ENCODE data around the gene FAM114A2. TPM values are rescaled to one million over a fixed set of nuclear protein-coding genes. Genes with fewer than 3 reads are reported as not detected.

The FAM114A2 gene
- total RNA-seq, 2 experiments from 2014 or later: 16.5 to 33.2 TPM

DNA sequence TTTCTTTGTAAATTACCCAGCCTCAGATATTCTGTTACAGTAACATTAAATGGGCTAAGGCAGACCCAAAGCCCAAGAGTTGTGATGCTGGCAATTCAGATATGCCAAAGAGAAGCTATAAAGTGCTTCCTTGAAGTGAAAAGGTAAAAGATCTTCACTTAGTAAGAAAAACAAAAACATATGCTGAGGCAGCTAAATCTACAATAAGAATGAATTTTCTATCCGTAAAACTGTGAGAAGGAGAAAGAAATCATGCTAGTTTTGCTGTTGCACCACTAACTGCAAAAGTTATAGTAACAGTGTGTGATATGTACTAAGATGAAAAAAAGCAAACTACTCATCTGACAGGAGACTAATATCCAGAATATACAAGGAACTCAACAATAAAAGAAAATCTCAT lies 39.9 kb downstream of the FAM114A2 start:
- no peaks in the 10 kb centered on the region for H4K20me1 ChIP-seq (ENCODE audit: insufficient read depth, low read length)
- no peak overlapping the region for H3K4me2 ChIP-seq (ENCODE audit: low read length)
- intact Hi-C loops (cut with micrococcal nuclease; ENCODE audit: unreplicated experiment): no loop called here
- H3K36me3 ChIP-seq (ENCODE audit: insufficient read depth, low read length): peaks cover 26% of the 10 kb centered on the region
- BruUV-seq (replicated peaks): no TSS peak
- H3K4me3 ChIP-seq (ENCODE audit: low read depth, low read length, poor library complexity, severe bottlenecking): no peak overlapping the region
- no peak for TF ChIP-seq EZH2phosphoT487 (IDR thresholded peaks at IDR 0.05; ENCODE audit: borderline replicate concordance, low read depth, low read length)
- TF ChIP-seq, protein P1, sequence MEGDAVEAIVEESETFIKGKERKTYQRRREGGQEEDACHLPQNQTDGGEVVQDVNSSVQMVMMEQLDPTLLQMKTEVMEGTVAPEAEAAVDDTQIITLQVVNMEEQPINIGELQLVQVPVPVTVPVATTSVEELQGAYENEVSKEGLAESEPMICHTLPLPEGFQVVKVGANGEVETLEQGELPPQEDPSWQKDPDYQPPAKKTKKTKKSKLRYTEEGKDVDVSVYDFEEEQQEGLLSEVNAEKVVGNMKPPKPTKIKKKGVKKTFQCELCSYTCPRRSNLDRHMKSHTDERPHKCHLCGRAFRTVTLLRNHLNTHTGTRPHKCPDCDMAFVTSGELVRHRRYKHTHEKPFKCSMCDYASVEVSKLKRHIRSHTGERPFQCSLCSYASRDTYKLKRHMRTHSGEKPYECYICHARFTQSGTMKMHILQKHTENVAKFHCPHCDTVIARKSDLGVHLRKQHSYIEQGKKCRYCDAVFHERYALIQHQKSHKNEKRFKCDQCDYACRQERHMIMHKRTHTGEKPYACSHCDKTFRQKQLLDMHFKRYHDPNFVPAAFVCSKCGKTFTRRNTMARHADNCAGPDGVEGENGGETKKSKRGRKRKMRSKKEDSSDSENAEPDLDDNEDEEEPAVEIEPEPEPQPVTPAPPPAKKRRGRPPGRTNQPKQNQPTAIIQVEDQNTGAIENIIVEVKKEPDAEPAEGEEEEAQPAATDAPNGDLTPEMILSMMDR (conservative IDR thresholded peaks at IDR 0.05; ENCODE audit: low read length): no peak
- no peak overlapping the region for H2AFZ ChIP-seq (ENCODE audit: low read length)
- no peaks in the 10 kb centered on the region for H3K9me3 ChIP-seq (ENCODE audit: low read length)
- H3K4me1 ChIP-seq (ENCODE audit: insufficient read depth, low read length, poor library complexity, severe bottlenecking): no peaks in the 10 kb centered on the region
- POLR2A ChIA-PET: interaction anchor here (0.7 kb wide), 1 partner anchor 440 kb away, joined by 3 read pairs; no protein-coding TSS in a partner anchor
- DNase-seq (ENCODE audit: low spot score): no peak
- no peaks in the 10 kb centered on the region for H3K79me2 ChIP-seq (ENCODE audit: insufficient read depth, low read depth, low read length)
- CTCF ChIA-PET (ENCODE audit: unreplicated experiment): no interaction called here
- H3K27ac ChIP-seq (ENCODE audit: low read depth, low read length, poor library complexity, severe bottlenecking): no peak overlapping the region
- no peaks in the 10 kb centered on the region for H3K9me2 ChIP-seq (ENCODE audit: insufficient read depth, low read length)

DNA sequence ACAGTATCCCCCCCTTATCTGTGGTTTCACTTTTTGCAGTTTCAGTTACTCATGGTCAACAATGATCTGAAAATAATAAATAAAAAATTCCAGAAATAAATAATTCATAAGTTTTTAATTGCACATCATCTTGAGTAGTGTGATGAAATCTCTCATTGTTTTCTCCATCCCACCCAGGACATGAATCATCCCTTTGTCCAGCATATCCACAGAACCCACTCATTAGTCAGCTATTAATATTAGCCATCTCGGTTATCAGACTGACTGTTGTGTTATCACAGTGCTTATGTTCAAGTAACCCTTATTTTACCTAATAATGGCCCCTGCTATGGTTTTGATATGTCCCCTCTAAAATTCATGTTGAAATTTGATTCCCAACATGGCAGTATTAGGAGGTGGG lies 40.7 kb downstream of the FAM114A2 start:
- Histone ChIP-seq H3K27ac (ENCODE audit: low read depth, low read length, poor library complexity, severe bottlenecking) (no peak overlapping the region), H3K9me2 (ENCODE audit: insufficient read depth, low read length) (no peaks in the 10 kb centered on the region), H3K4me2 (ENCODE audit: low read length) (no peak overlapping the region), H3K9me3 (ENCODE audit: low read length) (no peaks in the 10 kb centered on the region), H3K36me3 (ENCODE audit: insufficient read depth, low read length) (peaks cover 26% of the 10 kb centered on the region), H2AFZ (ENCODE audit: low read length) (no peak overlapping the region), H3K4me3 (ENCODE audit: low read depth, low read length, poor library complexity, severe bottlenecking) (no peak overlapping the region), H4K20me1 (ENCODE audit: insufficient read depth, low read length) (no peaks in the 10 kb centered on the region), H3K4me1 (ENCODE audit: insufficient read depth, low read length, poor library complexity, severe bottlenecking) (no peaks in the 10 kb centered on the region), H3K79me2 (ENCODE audit: insufficient read depth, low read depth, low read length) (no peaks in the 10 kb centered on the region)
- no peak for DNase-seq (ENCODE audit: low spot score)
- TF ChIP-seq, protein P1 (conservative IDR thresholded peaks at IDR 0.05; ENCODE audit: low read length): no peak
- no peak for TF ChIP-seq EZH2phosphoT487 (IDR thresholded peaks at IDR 0.05; ENCODE audit: borderline replicate concordance, low read depth, low read length)
- POLR2A ChIA-PET: no interaction called here
- intact Hi-C loops (cut with micrococcal nuclease; ENCODE audit: unreplicated experiment): no loop called here
- CTCF ChIA-PET (ENCODE audit: unreplicated experiment): interaction anchor here (0.5 kb wide), 1 partner anchor 76 kb away, joined by 3 read pairs; no protein-coding TSS in a partner anchor
- BruUV-seq (replicated peaks): no TSS peak

DNA sequence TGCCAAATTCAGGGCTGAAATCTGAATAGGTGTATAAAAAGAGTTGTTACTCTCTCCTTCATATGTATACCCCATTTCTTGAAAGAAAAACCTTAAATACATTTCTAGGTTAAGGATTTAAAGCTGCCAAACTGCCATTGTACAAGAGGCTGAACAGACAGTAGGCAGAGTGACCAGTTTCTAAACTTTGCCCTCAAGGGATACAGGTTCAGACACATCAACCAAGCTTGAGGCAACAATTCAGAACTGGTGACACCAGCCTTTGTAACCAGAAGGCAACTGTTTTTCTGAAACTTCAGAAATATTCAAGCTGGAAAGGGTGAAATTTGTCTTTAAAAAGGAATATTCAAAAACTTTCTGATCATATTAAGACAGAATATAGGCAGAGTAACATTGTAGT lies 47.5 kb downstream of the FAM114A2 start:
- Histone ChIP-seq H3K4me2 (ENCODE audit: low read length) (no peak overlapping the region), H3K4me1 (ENCODE audit: insufficient read depth, low read length, poor library complexity, severe bottlenecking) (no peaks in the 10 kb centered on the region), H3K79me2 (ENCODE audit: insufficient read depth, low read depth, low read length) (no peaks in the 10 kb centered on the region), H3K27ac (ENCODE audit: low read depth, low read length, poor library complexity, severe bottlenecking) (no peak overlapping the region), H3K9me2 (ENCODE audit: insufficient read depth, low read length) (no peaks in the 10 kb centered on the region), H2AFZ (ENCODE audit: low read length) (no peak overlapping the region), H3K4me3 (ENCODE audit: low read depth, low read length, poor library complexity, severe bottlenecking) (no peak overlapping the region), H4K20me1 (ENCODE audit: insufficient read depth, low read length) (no peaks in the 10 kb centered on the region), H3K9me3 (ENCODE audit: low read length) (no peaks in the 10 kb centered on the region), H3K36me3 (ENCODE audit: insufficient read depth, low read length) (peaks cover 9% of the 10 kb centered on the region)
- DNase-seq (ENCODE audit: low spot score): no peak
- no TSS peak for BruUV-seq (replicated peaks)
- intact Hi-C loops (cut with micrococcal nuclease; ENCODE audit: unreplicated experiment): no loop called here
- ChIA-PET CTCF (ENCODE audit: unreplicated experiment) (no interaction called here), POLR2A (interaction anchor here (1.0 to 1.2 kb wide), 2 partner anchors 11 to 14 kb away, joined by 3 read pairs; no protein-coding TSS in a partner anchor)
- TF ChIP-seq EZH2phosphoT487 (IDR thresholded peaks at IDR 0.05; ENCODE audit: borderline replicate concordance, low read depth, low read length): no peak
- TF ChIP-seq, protein P1 (conservative IDR thresholded peaks at IDR 0.05; ENCODE audit: low read length): no peak

Measured in OCI-LY7 (cell line).